NOMO-1 (cell line): ENCODE data around the gene CTNNA1.
"Not testable (repeated sequence)": the region's sequence is repeated elsewhere in the genome, so short reads cannot be mapped to it uniquely, and the experiment has no call there.

Experiments
- DNase-seq, 2 experiments: peaks; one replicate each; lab custom pipeline; 2025; ENCODE audit not compliant: unreplicated experiment in 2 of 2; lab: John Stamatoyannopoulos, UW

Gene CTNNA1

GRCh38 chr5:138752951-138753793 is at the start of gene CTNNA1:
CTNNA1 (plus strand) TSS chr5:138753425; CDS start chr5:138781925, 28,500 bp downstream.
- DNase-seq: peak; percentile 24 to 52

GRCh38 chr5:138703777-138704176 is 49.4 kb upstream of the CTNNA1 start:
- DNase-seq: not testable (repeated sequence)

- DNase-seq: no peak
Observed at GRCh38 chr5:138705007-138705406, 48.2 kb upstream of the CTNNA1 start.

- DNase-seq: no peak
Observed at GRCh38 chr5:138705567-138705966, 47.7 kb upstream of the CTNNA1 start.

GRCh38 chr5:138706655-138707480 is 46.4 kb upstream of the CTNNA1 start:
- DNase-seq: no peak

- no peak for DNase-seq
Observed at GRCh38 chr5:138708791-138709190, 44.4 kb upstream of the CTNNA1 start.

- DNase-seq: no peak
Observed at GRCh38 chr5:138709202-138709601, 44.0 kb upstream of the CTNNA1 start.

GRCh38 chr5:138711087-138711486 is 42.1 kb upstream of the CTNNA1 start:
- DNase-seq: no peak

GRCh38 chr5:138711811-138712210 is 41.4 kb upstream of the CTNNA1 start:
- no peak for DNase-seq

- DNase-seq: no peak
Observed at GRCh38 chr5:138712324-138712723, 40.9 kb upstream of the CTNNA1 start.

- no peak for DNase-seq
Observed at GRCh38 chr5:138712791-138713190, 40.4 kb upstream of the CTNNA1 start.

GRCh38 chr5:138713247-138713646 is 40.0 kb upstream of the CTNNA1 start:
- no peak for DNase-seq

- no peak for DNase-seq
Observed at GRCh38 chr5:138714694-138715093, 38.5 kb upstream of the CTNNA1 start.

- not testable (repeated sequence) for DNase-seq
Observed at GRCh38 chr5:138715931-138716432, 37.2 kb upstream of the CTNNA1 start.

- no peak for DNase-seq
Observed at GRCh38 chr5:138716456-138716924, 36.7 kb upstream of the CTNNA1 start.

GRCh38 chr5:138717399-138717798 is 35.8 kb upstream of the CTNNA1 start:
- DNase-seq: no peak

GRCh38 chr5:138719811-138720210 is 33.4 kb upstream of the CTNNA1 start:
- no peak for DNase-seq

GRCh38 chr5:138720840-138721239 is 32.4 kb upstream of the CTNNA1 start:
- no peak for DNase-seq

- DNase-seq: no peak
Observed at GRCh38 chr5:138721979-138722378, 31.2 kb upstream of the CTNNA1 start.

- DNase-seq: no peak
Observed at GRCh38 chr5:138722544-138723177, 30.6 kb upstream of the CTNNA1 start.
